Measurements from ENCODE around the gene TP53INP2.
"Not testable (repeated sequence)": the region's sequence is repeated elsewhere in the genome, so short reads cannot be mapped to it uniquely, and the experiment has no call there.

TP53INP2 gene

GRCh38 chr20:34704177-34705007 lies at the start of gene TP53INP2:
Gene TP53INP2 (plus strand): TSS chr20:34704344. CDS start chr20:34708740, 4,396 bp downstream.
- DNase-seq: peak; percentile 75

GRCh38 chr20:34658654-34659053 lies 45.5 kb upstream of the TP53INP2 start:
- not testable (repeated sequence) for DNase-seq

- DNase-seq: not testable (repeated sequence)
Observed at GRCh38 chr20:34661811-34662210, 42.3 kb upstream of the TP53INP2 start.

GRCh38 chr20:34663213-34663943 lies 40.8 kb upstream of the TP53INP2 start:
- no peak for DNase-seq

GRCh38 chr20:34664751-34665150 lies 39.4 kb upstream of the TP53INP2 start:
- DNase-seq: not testable (repeated sequence)

- DNase-seq: no peak
Observed at GRCh38 chr20:34669094-34669493, 35.0 kb upstream of the TP53INP2 start.

GRCh38 chr20:34673412-34673811 lies 30.7 kb upstream of the TP53INP2 start:
- DNase-seq: no peak

- DNase-seq: no peak
Observed at GRCh38 chr20:34675561-34675960, 28.6 kb upstream of the TP53INP2 start.

GRCh38 chr20:34675993-34676641 lies 28.0 kb upstream of the TP53INP2 start:
- DNase-seq: no peak

GRCh38 chr20:34676642-34677373 lies 27.3 kb upstream of the TP53INP2 start, which contains the start of gene PIGU:
Gene PIGU (minus strand): TSS chr20:34677092. CDS start chr20:34677085, 7 bp downstream.
- DNase-seq: peak; percentile 90

- DNase-seq: no peak
Observed at GRCh38 chr20:34680586-34681175, 23.5 kb upstream of the TP53INP2 start.

- DNase-seq: no peak
Observed at GRCh38 chr20:34683667-34684066, 20.5 kb upstream of the TP53INP2 start.

- no peak for DNase-seq
Observed at GRCh38 chr20:34689486-34689885, 14.7 kb upstream of the TP53INP2 start.

- DNase-seq: no peak
Observed at GRCh38 chr20:34691838-34692237, 12.3 kb upstream of the TP53INP2 start.

GRCh38 chr20:34693414-34693813 lies 10.7 kb upstream of the TP53INP2 start:
- DNase-seq: no peak

- no peak for DNase-seq
Observed at GRCh38 chr20:34701405-34702085, 2.6 kb upstream of the TP53INP2 start.

- no peak for DNase-seq
Observed at GRCh38 chr20:34703061-34703423, 1.1 kb upstream of the TP53INP2 start.

- DNase-seq: no peak
Observed at GRCh38 chr20:34703424-34704176, 544 bp upstream of the TP53INP2 start.

GRCh38 chr20:34705008-34705396 lies 858 bp downstream of the TP53INP2 start:
- no peak for DNase-seq

- DNase-seq: no peak
Observed at GRCh38 chr20:34705397-34706301, 1.5 kb downstream of the TP53INP2 start.
